Neural progenitor cell (in vitro differentiated cells): ENCODE results near the gene CFAP299.

Source experiments
- EZH2 ChIP-seq: fragments of 200-600 bp; sonication (generic); IDR thresholded peaks from 2 replicates; pipeline ENCODE4 v1.6.1; 2017; ENCODE audit warnings: antibody characterized with exemption, mild to moderate bottlenecking, moderate library complexity
- EZH2phosphoT487 ChIP-seq: fragments of 200-600 bp; sonication (generic); IDR thresholded peaks from 2 replicates; pipeline ENCODE4 v1.6.1; 2017; ENCODE audit warnings: antibody characterized with exemption
- TF ChIP-seq, protein P1 (sequence below): fragments of 200-600 bp; sonication (generic); IDR thresholded peaks from 2 replicates; pipeline ENCODE4 v1.5.1; 2017; ENCODE audit warnings: antibody characterized with exemption, mild to moderate bottlenecking

DNA sequence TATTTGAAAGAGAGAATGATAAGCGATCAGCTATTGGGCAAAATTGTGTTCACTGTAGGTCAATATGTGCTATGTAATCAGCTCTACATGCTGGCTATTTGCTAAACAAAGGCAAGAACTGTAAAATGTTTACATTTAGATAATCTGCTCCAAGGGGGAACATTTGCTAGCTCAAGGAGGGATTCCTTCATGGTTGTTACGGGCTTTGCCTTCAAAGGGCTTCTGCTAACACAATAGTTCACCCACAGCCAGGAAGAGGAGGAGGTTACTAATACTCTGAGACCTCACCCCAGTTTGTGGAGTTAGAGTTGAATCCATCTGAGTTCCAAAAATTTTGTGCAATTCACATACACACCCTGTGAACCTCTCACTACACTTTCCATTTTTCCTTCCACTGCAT lies 587.4 kb downstream of the CFAP299 start:
- TF ChIP-seq EZH2 (no peak), EZH2phosphoT487 (no peak)
- TF ChIP-seq, protein P1, sequence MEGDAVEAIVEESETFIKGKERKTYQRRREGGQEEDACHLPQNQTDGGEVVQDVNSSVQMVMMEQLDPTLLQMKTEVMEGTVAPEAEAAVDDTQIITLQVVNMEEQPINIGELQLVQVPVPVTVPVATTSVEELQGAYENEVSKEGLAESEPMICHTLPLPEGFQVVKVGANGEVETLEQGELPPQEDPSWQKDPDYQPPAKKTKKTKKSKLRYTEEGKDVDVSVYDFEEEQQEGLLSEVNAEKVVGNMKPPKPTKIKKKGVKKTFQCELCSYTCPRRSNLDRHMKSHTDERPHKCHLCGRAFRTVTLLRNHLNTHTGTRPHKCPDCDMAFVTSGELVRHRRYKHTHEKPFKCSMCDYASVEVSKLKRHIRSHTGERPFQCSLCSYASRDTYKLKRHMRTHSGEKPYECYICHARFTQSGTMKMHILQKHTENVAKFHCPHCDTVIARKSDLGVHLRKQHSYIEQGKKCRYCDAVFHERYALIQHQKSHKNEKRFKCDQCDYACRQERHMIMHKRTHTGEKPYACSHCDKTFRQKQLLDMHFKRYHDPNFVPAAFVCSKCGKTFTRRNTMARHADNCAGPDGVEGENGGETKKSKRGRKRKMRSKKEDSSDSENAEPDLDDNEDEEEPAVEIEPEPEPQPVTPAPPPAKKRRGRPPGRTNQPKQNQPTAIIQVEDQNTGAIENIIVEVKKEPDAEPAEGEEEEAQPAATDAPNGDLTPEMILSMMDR = no peak
